GM12801 (cell line): ENCODE data around the gene NUB1.

ENCODE experiments used
- CTCF ChIP-seq: IDR thresholded peaks from one replicate; pipeline ENCODE4 v1.5.1; 2011; ENCODE audit warnings: control low read depth; ENCODE audit not compliant: insufficient read length; ENCODE audit errors: extremely low read depth

Gene NUB1

GRCh38 chr7:151347200-151347599, 5.6 kb downstream of the NUB1 start:
- no peak for TF ChIP-seq CTCF

GRCh38 chr7:151348970-151349369, 7.4 kb downstream of the NUB1 start:
- no peak for TF ChIP-seq CTCF

GRCh38 chr7:151349507-151349853, 7.9 kb downstream of the NUB1 start:
- TF ChIP-seq CTCF = no peak

GRCh38 chr7:151351027-151351426, 9.4 kb downstream of the NUB1 start:
- TF ChIP-seq CTCF = no peak

GRCh38 chr7:151351967-151352366, 10.4 kb downstream of the NUB1 start:
- no peak for TF ChIP-seq CTCF

GRCh38 chr7:151352512-151352911, 10.9 kb downstream of the NUB1 start:
- no peak for TF ChIP-seq CTCF

- no peak for TF ChIP-seq CTCF
Observed at GRCh38 chr7:151361193-151361959, 19.8 kb downstream of the NUB1 start.
